GM13977 (cell line): ENCODE measurements around the gene NHERF1.

Source experiments
- DNase-seq: peaks from one replicate; pipeline ENCODE4 v3.0.0; 2012; ENCODE audit warnings: low spot score
- in situ Hi-C: fragments of 300-500 bp; cut with MboI; formaldehyde crosslinking; loops from one replicate; pipeline ENCODE4 v1.12.0; 2022; ENCODE audit warnings: low sequenced_read_pairs, low pct_unique_long_range_greater_than_20kb, mixed read lengths, inconsistent platforms; ENCODE audit not compliant: unreplicated experiment
- TF ChIP-seq, protein P1 (sequence below): IDR thresholded peaks from 2 replicates; pipeline ENCODE4 v1.5.1; 2012; ENCODE audit warnings: mild to moderate bottlenecking, control low read depth; ENCODE audit not compliant: insufficient read depth; ENCODE audit errors: extremely low read depth, missing control alignments

Gene NHERF1

GRCh38 chr17:74746922-74747321 is 1.5 kb upstream of the NHERF1 start:
- TF ChIP-seq, protein P1, sequence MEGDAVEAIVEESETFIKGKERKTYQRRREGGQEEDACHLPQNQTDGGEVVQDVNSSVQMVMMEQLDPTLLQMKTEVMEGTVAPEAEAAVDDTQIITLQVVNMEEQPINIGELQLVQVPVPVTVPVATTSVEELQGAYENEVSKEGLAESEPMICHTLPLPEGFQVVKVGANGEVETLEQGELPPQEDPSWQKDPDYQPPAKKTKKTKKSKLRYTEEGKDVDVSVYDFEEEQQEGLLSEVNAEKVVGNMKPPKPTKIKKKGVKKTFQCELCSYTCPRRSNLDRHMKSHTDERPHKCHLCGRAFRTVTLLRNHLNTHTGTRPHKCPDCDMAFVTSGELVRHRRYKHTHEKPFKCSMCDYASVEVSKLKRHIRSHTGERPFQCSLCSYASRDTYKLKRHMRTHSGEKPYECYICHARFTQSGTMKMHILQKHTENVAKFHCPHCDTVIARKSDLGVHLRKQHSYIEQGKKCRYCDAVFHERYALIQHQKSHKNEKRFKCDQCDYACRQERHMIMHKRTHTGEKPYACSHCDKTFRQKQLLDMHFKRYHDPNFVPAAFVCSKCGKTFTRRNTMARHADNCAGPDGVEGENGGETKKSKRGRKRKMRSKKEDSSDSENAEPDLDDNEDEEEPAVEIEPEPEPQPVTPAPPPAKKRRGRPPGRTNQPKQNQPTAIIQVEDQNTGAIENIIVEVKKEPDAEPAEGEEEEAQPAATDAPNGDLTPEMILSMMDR: no peak
- in situ Hi-C loops: loop anchor here (10.0 kb wide), 1 partner anchor 118 kb away; no protein-coding TSS in a partner anchor
- DNase-seq: no peak

GRCh38 chr17:74748279-74748528 is 224 bp upstream of the NHERF1 start:
- DNase-seq: no peak
- TF ChIP-seq, protein P1: no peak
- in situ Hi-C loops: loop anchor here (10.0 kb wide), 1 partner anchor 117 kb away; no protein-coding TSS in a partner anchor

DNA sequence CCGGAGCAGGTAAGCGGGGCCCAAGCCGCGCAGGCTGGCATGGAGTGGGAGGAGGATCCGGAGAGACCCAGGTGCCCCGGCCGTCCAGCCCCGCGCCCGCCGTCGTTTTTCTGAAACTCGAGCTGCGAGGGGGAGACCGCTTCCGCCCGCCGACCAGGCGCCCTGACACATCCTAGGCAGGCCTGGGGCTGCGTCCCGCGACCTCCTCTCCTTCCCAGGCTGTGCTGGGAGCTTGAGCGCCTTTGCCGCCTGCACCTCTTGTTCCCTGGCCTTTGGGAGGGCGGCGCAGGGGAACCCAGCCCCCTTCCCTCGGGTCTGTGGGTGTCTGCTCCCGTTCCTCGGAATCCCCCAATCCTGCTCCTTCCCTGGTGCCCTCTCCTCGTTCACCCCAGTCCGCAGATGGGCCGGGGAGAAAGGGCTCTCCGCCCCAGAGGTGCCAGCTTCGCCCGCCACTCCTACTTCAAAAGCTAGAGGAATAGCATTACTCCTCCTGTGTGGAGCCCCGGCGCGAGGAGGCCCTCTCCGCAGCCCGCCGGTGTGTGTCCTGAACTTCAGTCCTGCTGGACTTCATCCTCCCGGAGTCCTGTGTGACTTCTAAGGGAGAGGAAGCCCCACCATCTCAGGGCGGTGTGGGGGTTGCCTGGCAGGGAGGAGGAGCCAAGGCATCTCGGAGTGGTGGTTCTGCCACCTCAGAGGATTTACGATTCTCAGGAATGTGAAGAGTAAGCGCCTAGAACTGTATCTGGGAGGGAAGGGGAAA is 1.0 kb downstream of the NHERF1 start:
- in situ Hi-C loops: loop anchor here (10.0 to 25.0 kb wide), 2 partner anchors 115 to 438 kb away; partner anchors contain the start of gene SUMO2
- no peak for DNase-seq
- TF ChIP-seq, protein P1: no peak

- in situ Hi-C loops: loop anchor here (25.0 kb wide), 1 partner anchor 437 kb away; the partner anchor contains the start of gene SUMO2
- no peak for DNase-seq
- TF ChIP-seq, protein P1: no peak
These were observed 1.6 kb downstream of the NHERF1 start for GRCh38 chr17:74750039-74750326.

- TF ChIP-seq, protein P1: no peak
- in situ Hi-C loops: loop anchor here (25.0 kb wide), 1 partner anchor 437 kb away; the partner anchor contains the start of gene SUMO2
- no peak for DNase-seq
These were observed 2.1 kb downstream of the NHERF1 start for GRCh38 chr17:74750327-74751069.

GRCh38 chr17:74752415-74752814 is 4.0 kb downstream of the NHERF1 start:
- no peak for DNase-seq
- TF ChIP-seq, protein P1: no peak
- in situ Hi-C loops: loop anchor here (25.0 kb wide), 1 partner anchor 435 kb away; the partner anchor contains the start of gene SUMO2
